ENCODE measurements around the gene RNF128. TPM values are rescaled to one million over a fixed set of nuclear protein-coding genes. Genes with fewer than 3 reads are reported as not detected.

The RNF128 gene
- total and polyA plus RNA-seq, 2 of the 13 experiments (the other 11 are each of a cell fraction or from before 2014, with no cell fraction given) = 18.5 to 43.5 TPM

DNA sequence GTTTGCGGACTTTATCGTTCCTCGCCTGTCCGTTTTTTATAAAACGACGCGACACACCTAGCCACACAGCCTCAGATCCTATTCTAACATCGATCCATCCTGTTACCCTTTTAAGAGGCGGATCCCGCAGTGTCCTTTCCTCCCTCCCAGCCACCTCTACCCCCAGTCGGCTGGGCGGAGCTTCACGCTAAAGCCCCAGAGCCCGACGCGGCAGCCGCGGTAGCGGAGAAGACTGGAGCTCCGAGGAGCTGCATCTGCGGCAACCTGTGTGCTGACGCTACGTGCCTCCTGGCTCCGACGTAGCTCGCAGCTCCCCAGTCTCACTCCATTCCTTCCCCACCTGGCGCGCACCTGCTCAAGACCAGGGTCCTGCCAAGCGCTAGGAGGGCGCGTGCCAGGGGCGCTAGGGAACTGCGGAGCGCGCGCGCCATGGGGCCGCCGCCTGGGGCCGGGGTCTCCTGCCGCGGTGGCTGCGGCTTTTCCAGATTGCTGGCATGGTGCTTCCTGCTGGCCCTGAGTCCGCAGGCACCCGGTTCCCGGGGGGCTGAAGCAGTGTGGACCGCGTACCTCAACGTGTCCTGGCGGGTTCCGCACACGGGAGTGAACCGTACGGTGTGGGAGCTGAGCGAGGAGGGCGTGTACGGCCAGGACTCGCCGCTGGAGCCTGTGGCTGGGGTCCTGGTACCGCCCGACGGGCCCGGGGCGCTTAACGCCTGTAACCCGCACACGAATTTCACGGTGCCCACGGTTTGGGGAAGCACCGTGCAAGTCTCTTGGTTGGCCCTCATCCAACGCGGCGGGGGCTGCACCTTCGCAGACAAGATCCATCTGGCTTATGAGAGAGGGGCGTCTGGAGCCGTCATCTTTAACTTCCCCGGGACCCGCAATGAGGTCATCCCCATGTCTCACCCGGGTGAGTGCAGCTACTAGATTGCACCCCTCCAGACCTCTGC lies at the start of gene RNF128 (continued):
- TF ChIP-seq, protein P1, sequence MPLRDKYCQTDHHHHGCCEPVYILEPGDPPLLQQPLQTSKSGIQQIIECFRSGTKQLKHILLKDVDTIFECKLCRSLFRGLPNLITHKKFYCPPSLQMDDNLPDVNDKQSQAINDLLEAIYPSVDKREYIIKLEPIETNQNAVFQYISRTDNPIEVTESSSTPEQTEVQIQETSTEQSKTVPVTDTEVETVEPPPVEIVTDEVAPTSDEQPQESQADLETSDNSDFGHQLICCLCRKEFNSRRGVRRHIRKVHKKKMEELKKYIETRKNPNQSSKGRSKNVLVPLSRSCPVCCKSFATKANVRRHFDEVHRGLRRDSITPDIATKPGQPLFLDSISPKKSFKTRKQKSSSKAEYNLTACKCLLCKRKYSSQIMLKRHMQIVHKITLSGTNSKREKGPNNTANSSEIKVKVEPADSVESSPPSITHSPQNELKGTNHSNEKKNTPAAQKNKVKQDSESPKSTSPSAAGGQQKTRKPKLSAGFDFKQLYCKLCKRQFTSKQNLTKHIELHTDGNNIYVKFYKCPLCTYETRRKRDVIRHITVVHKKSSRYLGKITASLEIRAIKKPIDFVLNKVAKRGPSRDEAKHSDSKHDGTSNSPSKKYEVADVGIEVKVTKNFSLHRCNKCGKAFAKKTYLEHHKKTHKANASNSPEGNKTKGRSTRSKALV (CRISPR knock-in tag; IDR thresholded peaks at IDR 0.05) = peak; percentile 70; the same call in 1 of the 2 replicates
- TF ChIP-seq ZNF607 (CRISPR knock-in tag; IDR thresholded peaks at IDR 0.05; ENCODE audit: borderline replicate concordance) = no peak
- no peak for TF ChIP-seq ARID2 (CRISPR knock-in tag; IDR thresholded peaks at IDR 0.05; ENCODE audit: borderline replicate concordance)
- no peak for TF ChIP-seq RARG (CRISPR knock-in tag; IDR thresholded peaks at IDR 0.05; ENCODE audit: low read depth)
- TF ChIP-seq ZBTB42 (CRISPR knock-in tag; IDR thresholded peaks at IDR 0.05) = no peak
- TF ChIP-seq, protein P2, sequence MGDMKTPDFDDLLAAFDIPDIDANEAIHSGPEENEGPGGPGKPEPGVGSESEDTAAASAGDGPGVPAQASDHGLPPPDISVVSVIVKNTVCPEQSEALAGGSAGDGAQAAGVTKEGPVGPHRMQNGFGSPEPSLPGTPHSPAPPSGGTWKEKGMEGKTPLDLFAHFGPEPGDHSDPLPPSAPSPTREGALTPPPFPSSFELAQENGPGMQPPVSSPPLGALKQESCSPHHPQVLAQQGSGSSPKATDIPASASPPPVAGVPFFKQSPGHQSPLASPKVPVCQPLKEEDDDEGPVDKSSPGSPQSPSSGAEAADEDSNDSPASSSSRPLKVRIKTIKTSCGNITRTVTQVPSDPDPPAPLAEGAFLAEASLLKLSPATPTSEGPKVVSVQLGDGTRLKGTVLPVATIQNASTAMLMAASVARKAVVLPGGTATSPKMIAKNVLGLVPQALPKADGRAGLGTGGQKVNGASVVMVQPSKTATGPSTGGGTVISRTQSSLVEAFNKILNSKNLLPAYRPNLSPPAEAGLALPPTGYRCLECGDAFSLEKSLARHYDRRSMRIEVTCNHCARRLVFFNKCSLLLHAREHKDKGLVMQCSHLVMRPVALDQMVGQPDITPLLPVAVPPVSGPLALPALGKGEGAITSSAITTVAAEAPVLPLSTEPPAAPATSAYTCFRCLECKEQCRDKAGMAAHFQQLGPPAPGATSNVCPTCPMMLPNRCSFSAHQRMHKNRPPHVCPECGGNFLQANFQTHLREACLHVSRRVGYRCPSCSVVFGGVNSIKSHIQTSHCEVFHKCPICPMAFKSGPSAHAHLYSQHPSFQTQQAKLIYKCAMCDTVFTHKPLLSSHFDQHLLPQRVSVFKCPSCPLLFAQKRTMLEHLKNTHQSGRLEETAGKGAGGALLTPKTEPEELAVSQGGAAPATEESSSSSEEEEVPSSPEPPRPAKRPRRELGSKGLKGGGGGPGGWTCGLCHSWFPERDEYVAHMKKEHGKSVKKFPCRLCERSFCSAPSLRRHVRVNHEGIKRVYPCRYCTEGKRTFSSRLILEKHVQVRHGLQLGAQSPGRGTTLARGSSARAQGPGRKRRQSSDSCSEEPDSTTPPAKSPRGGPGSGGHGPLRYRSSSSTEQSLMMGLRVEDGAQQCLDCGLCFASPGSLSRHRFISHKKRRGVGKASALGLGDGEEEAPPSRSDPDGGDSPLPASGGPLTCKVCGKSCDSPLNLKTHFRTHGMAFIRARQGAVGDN (CRISPR knock-in tag; IDR thresholded peaks at IDR 0.05) = peak; percentile 82
- no peak for TF ChIP-seq ATF7 (IDR thresholded peaks at IDR 0.05)
- TF ChIP-seq ATF7 (CRISPR knock-in tag; IDR thresholded peaks at IDR 0.05) = no peak
- TF ChIP-seq, protein P3, sequence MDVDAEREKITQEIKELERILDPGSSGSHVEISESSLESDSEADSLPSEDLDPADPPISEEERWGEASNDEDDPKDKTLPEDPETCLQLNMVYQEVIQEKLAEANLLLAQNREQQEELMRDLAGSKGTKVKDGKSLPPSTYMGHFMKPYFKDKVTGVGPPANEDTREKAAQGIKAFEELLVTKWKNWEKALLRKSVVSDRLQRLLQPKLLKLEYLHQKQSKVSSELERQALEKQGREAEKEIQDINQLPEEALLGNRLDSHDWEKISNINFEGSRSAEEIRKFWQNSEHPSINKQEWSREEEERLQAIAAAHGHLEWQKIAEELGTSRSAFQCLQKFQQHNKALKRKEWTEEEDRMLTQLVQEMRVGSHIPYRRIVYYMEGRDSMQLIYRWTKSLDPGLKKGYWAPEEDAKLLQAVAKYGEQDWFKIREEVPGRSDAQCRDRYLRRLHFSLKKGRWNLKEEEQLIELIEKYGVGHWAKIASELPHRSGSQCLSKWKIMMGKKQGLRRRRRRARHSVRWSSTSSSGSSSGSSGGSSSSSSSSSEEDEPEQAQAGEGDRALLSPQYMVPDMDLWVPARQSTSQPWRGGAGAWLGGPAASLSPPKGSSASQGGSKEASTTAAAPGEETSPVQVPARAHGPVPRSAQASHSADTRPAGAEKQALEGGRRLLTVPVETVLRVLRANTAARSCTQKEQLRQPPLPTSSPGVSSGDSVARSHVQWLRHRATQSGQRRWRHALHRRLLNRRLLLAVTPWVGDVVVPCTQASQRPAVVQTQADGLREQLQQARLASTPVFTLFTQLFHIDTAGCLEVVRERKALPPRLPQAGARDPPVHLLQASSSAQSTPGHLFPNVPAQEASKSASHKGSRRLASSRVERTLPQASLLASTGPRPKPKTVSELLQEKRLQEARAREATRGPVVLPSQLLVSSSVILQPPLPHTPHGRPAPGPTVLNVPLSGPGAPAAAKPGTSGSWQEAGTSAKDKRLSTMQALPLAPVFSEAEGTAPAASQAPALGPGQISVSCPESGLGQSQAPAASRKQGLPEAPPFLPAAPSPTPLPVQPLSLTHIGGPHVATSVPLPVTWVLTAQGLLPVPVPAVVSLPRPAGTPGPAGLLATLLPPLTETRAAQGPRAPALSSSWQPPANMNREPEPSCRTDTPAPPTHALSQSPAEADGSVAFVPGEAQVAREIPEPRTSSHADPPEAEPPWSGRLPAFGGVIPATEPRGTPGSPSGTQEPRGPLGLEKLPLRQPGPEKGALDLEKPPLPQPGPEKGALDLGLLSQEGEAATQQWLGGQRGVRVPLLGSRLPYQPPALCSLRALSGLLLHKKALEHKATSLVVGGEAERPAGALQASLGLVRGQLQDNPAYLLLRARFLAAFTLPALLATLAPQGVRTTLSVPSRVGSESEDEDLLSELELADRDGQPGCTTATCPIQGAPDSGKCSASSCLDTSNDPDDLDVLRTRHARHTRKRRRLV (CRISPR knock-in tag; IDR thresholded peaks at IDR 0.05) = no peak
- no peak for TF ChIP-seq NR2F6 (IDR thresholded peaks at IDR 0.05)
- TF ChIP-seq NR2F6 (CRISPR knock-in tag; IDR thresholded peaks at IDR 0.05) = no peak
- TF ChIP-seq NFYC (CRISPR knock-in tag; IDR thresholded peaks at IDR 0.05) = no peak
- TF ChIP-seq HDAC6 (IDR thresholded peaks at IDR 0.05; ENCODE audit: low read depth, low read length) = no peak
- no peak for TF ChIP-seq PHF20 (CRISPR knock-in tag; IDR thresholded peaks at IDR 0.05)
- no peak for TF ChIP-seq DNMT1 (CRISPR knock-in tag; IDR thresholded peaks at IDR 0.05)
- TF ChIP-seq ZNF746 (CRISPR knock-in tag; IDR thresholded peaks at IDR 0.05) = no peak
- TF ChIP-seq, protein P4, sequence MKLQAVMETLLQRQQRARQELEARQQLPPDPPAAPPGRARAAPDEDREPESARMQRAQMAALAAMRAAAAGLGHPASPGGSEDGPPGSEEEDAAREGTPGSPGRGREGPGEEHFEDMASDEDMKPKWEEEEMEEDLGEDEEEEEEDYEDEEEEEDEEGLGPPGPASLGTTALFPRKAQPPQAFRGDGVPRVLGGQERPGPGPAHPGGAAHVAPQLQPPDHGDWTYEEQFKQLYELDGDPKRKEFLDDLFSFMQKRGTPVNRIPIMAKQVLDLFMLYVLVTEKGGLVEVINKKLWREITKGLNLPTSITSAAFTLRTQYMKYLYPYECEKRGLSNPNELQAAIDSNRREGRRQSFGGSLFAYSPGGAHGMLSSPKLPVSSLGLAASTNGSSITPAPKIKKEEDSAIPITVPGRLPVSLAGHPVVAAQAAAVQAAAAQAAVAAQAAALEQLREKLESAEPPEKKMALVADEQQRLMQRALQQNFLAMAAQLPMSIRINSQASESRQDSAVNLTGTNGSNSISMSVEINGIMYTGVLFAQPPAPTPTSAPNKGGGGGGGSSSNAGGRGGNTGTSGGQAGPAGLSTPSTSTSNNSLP (IDR thresholded peaks at IDR 0.05; ENCODE audit: low read depth, low read length) = no peak

Measured in HepG2 (cell line).